NCI-H2171 (cell line): Measurements from ENCODE around the gene LRP3.

Experiments
- DNase-seq: peaks from one replicate; lab custom pipeline; 2025; lab: John Stamatoyannopoulos, UW

Gene LRP3

GRCh38 chr19:33238481-33239149 lies 44.5 kb downstream of the LRP3 start:
- no peak for DNase-seq

GRCh38 chr19:33239223-33239975 lies 45.3 kb downstream of the LRP3 start:
- no peak for DNase-seq

GRCh38 chr19:33240181-33240771 lies 46.1 kb downstream of the LRP3 start:
- no peak for DNase-seq

DNA sequence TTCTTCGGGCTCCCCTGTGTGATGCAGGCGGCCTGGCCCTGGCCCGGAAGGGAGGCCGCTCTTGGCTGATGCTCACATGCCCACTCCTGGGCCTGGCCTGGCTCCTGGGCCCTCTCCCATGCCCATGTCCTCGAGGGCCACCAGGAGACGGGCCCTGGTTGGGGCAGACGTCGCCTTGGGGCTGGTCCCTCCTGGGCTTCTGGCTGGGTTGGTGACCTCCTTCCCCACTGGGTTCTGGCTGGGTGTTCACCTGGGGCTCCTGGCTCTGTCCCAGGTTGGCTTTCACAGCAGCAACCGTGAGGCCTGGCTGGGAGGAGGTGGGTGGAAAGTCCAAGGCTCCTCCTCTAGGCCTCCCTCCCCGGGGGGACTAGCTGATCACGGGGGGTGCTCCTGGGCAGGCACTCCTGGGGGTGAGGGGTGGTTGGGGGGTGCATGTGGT lies 47.0 kb downstream of the LRP3 start:
- no peak for DNase-seq

GRCh38 chr19:33241530-33242101 lies 47.5 kb downstream of the LRP3 start:
- no peak for DNase-seq

GRCh38 chr19:33242131-33242530 lies 48.0 kb downstream of the LRP3 start:
- no peak for DNase-seq

- no peak for DNase-seq
Measured at GRCh38 chr19:33242911-33243310, 48.8 kb downstream of the LRP3 start.

DNA sequence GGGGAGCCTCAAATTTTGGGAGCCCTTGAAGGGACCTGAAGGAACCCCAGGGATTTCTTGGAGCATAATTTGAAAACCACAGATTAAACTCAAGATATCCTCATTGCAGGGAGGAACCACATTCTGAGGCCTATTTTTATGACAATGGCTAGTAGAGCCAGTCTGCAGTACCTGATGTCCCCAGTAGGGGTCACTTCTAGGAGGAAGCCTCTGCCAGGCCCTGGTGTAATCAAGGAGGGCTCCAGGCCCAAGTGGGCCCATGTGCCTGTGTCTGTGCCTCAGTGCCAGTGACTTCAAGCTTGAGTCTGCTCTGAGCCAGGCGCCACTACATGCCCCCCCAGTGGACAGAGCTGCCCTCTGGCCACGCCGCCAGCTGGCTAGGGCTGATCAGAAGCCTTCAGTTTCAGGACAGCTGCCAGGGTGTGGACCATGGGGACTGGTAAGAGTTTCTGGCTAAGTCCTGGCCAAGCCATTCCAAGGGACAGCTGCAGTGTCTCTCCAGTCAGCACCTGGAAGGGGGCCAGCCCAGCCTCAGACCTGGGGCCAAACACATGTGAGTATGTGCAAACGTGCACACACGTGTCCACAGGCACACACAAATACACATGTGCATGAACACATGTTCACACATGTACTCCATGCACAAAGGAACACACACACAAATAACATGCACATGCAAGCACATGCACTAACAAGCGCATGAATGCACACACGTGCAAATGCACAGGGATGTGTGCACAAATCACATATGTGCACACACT lies 52.0 kb downstream of the LRP3 start:
- DNase-seq, result no peak

DNA sequence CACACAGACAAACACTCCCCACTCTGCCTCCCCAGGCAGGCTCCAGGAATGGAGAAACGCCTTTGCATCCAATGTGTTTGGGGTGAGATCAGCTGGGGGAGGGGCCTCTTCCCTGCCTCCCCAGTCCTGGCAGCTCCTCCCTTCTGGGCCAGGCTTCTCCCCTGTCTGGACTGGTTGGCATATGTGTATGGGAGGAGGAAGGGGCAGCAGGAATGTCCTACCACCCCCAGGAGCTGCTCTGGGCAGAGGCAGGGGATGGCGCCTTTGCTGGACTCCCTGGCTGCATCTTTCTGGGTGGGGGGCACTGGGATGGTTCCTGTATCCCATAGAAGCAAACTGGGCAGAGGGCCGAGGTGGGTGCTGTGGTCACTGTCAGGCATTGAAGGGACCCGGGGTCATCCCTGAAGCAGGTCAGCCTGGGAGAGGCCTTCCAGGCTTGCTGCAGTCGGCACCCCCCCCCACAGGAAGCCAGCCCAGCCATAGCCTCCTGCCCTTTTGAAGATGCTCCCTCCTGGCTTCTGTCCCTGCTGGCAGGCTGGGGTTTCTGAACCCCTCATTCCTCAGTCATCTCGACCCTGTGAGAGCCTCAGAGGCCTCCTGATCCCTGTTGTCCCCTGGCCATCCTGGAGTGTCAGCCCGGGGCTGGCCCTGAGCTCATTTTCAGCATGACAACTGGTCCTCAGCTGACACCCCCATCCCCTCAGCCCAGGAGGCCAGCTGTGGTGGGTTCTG lies 52.7 kb downstream of the LRP3 start:
- no peak for DNase-seq

DNA sequence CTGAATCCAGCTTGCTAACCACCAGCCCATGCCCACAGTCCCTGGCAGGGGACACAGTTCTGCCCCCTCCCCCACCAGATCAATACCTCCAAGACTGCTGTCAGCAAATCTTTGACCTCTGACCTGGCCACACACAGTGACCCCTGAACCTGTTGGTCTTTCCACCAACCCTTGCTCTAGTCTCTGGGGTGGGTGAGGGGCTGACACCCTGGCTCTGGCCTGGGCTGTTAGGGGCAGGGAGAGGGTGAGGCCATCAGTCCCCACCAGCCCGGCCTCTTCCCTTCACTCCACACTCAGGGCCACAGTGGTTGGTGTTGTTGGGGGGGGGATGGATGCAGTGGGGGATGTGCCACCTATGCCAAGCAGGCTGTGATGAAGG lies 53.3 kb downstream of the LRP3 start:
- DNase-seq, result no peak

DNA sequence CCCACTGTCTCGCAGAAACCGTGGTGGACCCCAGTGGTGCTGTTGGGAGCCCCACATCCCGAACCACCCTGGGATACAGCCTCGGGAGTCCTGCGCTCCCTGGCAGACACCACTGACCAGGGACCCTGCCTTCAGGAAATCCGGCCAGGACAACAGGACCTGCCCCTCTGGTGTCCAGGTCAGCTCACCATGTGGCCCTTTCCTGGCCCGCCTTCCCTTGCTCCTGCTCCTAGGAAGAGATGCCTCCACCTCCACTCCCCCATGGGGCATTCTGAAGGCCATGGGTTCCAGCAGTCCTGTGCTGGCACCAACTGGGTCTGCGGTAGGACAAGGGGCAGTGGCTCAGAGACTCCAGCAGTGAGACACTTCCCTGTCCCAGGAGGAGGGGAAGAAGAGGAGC lies 54.0 kb downstream of the LRP3 start:
- DNase-seq, result no peak

DNA sequence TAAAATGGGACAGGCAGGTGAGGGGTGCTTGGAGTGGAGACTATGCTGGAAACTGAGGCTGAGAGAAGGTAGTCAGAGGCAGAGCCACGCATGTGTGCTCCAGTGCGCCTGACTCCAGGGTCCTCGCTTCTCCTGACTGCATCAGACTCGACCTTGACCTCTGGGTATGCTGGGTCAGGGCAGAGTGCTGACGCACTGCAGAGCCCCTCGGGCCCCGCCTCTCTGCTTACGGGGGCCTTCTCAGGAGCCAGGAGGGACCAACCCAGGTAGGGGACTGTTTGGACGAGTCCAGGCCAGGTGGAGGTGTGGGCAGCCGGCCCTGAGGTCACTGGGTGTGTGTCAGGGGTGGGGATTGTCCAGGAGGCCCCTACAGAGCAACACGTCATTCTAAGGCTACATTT lies 54.4 kb downstream of the LRP3 start:
- no peak for DNase-seq

- no peak for DNase-seq
Measured at GRCh38 chr19:33248954-33249613, 55.0 kb downstream of the LRP3 start.

DNA sequence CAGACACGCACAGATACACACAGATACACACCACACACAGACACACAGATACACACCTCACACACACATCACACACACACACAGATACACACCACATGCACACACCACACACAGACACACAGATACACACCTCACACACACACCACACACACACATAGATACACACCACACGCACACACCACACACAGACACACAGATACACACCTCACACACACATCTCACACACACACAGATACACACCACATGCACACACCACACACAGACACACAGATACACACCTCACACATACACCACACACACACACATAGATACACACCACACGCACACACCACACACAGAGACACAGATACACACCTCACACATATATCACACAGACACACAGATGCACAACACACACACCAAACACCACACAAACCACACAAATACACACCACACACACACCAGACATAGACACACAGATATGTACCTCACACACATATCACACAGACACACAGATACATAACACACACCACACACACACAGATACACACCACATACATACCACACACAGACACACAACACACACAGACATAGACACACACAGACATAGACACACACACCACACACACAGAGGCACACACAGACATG lies 55.7 kb downstream of the LRP3 start:
- DNase-seq, result no peak

DNA sequence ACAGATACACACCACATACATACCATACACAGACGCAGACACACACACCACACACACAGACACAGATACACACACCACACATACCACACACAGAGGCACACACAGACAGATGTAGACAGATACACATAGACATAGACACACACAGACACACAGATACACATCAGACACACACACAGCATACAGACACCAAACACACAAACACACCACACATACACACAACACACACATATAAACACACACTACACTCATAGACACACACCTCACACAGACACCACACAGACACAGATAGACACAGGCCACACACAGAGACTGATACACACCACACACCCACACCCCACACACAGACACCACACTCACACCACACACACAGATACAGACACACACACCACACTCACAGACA lies 56.4 kb downstream of the LRP3 start:
- no peak for DNase-seq

DNA sequence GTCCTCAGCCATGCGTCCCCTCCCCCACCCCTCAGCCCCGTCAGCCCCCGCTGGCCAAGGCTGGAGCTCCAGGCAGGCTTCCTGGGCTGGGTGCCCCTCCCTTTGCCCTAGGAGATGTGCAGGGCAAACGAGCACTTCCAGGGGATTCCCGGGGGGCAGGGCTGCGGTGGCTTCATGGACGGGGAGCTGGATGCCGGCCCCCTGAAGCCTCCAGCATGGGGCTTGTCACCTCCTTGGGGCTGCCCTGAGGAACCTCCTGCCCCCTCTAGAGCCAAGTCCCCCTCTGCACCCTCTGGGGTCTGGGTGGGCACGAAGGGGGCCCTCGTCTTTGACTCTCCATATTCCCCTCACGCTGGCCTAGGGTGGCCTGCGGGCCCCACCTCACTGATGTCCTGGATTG lies 56.9 kb downstream of the LRP3 start:
- no peak for DNase-seq

- no peak for DNase-seq
Measured at GRCh38 chr19:33251526-33252090, 57.5 kb downstream of the LRP3 start.

DNA sequence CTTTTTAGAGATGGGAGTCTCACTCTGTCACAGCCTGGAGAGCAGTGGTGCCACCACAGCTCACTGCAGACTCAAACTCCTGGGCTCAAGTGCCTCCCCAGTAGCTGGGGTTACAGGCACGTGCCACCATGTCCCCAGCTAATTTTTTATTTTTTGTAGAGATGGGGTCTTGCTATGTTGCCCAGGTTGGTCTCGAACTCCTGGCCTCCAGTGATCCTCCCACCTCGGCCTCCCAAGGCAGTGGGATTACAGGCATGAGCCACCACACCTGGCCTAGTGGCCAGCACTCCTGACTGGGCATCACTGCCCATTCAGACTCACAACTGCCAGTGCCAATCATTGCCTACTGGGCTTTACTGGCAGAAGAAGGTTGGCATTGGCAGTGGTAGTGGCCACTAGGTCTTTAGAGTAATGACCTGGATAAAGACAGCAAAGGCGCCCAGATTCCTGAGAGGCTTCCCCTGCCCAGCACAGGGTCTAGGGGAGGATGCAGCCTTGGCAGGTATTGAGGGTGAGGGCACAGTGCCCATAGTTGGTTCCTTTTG lies 58.4 kb downstream of the LRP3 start:
- DNase-seq, result no peak

DNA sequence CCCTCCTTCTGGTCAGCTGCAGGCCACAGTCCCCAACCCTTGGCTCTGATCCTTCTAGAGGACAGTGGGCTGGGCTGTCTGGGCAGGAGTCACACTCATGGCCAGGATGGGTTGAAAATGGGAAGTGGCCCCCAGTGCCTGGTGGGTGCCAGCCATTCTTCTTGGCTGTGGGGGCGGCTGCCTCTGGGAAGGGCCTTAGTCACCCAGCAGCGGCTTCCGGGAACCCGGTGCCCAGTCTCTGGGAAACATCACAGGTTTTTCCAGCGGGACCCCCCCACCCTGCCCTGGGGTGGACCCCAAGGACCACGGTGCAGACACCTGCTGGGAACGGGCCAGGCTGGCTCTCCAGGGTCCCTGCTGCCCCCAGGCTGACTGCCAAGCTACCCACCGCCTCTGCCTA lies 58.8 kb downstream of the LRP3 start:
- no peak for DNase-seq

- DNase-seq, result no peak
Measured at GRCh38 chr19:33254245-33254824, 60.2 kb downstream of the LRP3 start.
